ENCODE results near the gene ITGB1BP1.

Gene ITGB1BP1

GRCh38 chr2:9382604-9383235 lies 40.6 kb downstream of the ITGB1BP1 start:
- no peak overlapping the region for H3K4me3 ChIP-seq (ENCODE audit: low read depth, low read length)
- POLR2A ChIA-PET: no interaction called here
- no peak for DNase-seq (ENCODE audit: low read depth, low spot score)
- no peak for TF ChIP-seq CTCF (IDR thresholded peaks at IDR 0.05; ENCODE audit: insufficient read depth, low read length, missing control alignments)
- CTCF ChIA-PET: interaction anchor here (0.8 to 2.8 kb wide), 2 partner anchors 11 to 240 kb away, joined by 3 to 22 read pairs; no protein-coding TSS in a partner anchor

- ChIA-PET POLR2A (no interaction called here), CTCF (interaction anchor here (1.1 to 2.8 kb wide), 4 partner anchors 9 to 239 kb away, joined by 4 to 22 read pairs (median 6); no protein-coding TSS in a partner anchor)
- H3K4me3 ChIP-seq (ENCODE audit: low read depth, low read length): no peak overlapping the region
- peak; percentile 67 for DNase-seq (ENCODE audit: low read depth, low spot score)
- TF ChIP-seq CTCF (IDR thresholded peaks at IDR 0.05; ENCODE audit: insufficient read depth, low read length, missing control alignments): no peak
Measured at GRCh38 chr2:9380702-9381628, 42.4 kb downstream of the ITGB1BP1 start.

GRCh38 chr2:9379391-9379755 lies 44.0 kb downstream of the ITGB1BP1 start:
- no peak overlapping the region for H3K4me3 ChIP-seq (ENCODE audit: low read depth, low read length)
- DNase-seq (ENCODE audit: low read depth, low spot score): no peak
- TF ChIP-seq CTCF (IDR thresholded peaks at IDR 0.05; ENCODE audit: insufficient read depth, low read length, missing control alignments): no peak
- ChIA-PET POLR2A (no interaction called here), CTCF (no interaction called here)

- TF ChIP-seq CTCF (IDR thresholded peaks at IDR 0.05; ENCODE audit: insufficient read depth, low read length, missing control alignments): no peak
- ChIA-PET CTCF (interaction anchor here (0.7 to 1.7 kb wide), 3 partner anchors 14 to 236 kb away, joined by 3 to 9 read pairs (median 3); no protein-coding TSS in a partner anchor), POLR2A (interaction anchor here (0.5 to 0.6 kb wide), 2 partner anchors 36 to 697 kb away, joined by 3 to 4 read pairs; partner anchors contain the start of gene ID2)
- DNase-seq (ENCODE audit: low read depth, low spot score): no peak
- no peak overlapping the region for H3K4me3 ChIP-seq (ENCODE audit: low read depth, low read length)
Measured at GRCh38 chr2:9378433-9379390, 44.6 kb downstream of the ITGB1BP1 start.

- no peak overlapping the region for H3K4me3 ChIP-seq (ENCODE audit: low read depth, low read length)
- TF ChIP-seq CTCF (IDR thresholded peaks at IDR 0.05; ENCODE audit: insufficient read depth, low read length, missing control alignments): no peak
- ChIA-PET CTCF (interaction anchor here (0.7 to 1.7 kb wide), 3 partner anchors 13 to 235 kb away, joined by 3 to 9 read pairs (median 3); no protein-coding TSS in a partner anchor), POLR2A (interaction anchor here (0.5 kb wide), 1 partner anchor 696 kb away, joined by 3 read pairs; the partner anchor contains the start of gene ID2)
- DNase-seq (ENCODE audit: low read depth, low spot score): no peak
Measured at GRCh38 chr2:9377461-9378097, 45.7 kb downstream of the ITGB1BP1 start.

Measured in AG04449 (cell line).